ENCODE results near the gene CEP250.
"Not testable (repeated sequence)": the region's sequence is repeated elsewhere in the genome, so short reads cannot be mapped to it uniquely, and the experiment has no call there.

The CEP250 gene

DNA sequence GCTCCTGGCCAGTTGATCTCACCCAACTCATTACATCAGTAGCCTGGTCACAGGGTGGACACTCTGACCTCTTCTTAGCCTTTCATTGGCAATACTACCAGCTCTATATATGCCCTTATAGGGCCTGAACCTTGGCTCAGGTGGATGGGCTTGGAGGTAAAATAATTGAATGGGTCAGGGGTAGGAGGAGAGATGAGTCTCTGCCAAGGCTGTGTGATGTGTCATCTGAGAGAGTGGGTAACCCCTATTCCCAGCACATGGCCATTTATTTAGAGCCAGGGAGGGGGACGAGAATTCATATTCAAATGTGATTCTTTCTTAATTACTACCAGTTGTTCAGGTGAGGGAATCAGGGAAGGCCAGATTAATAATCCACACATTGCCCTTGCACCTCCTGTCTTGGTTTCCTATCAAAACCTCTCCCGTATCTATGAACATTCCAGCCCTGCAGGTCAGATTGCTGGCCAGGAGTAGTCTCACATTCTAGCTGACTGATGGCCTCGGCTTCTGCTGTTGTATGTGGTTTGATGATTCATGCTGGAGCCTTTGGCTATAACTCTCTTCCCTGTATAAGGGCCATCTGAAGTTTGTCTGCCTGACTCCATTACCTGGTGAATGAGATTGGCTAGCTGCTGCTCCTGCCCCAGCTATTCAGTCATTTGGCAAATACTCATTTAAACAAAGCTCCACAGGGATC is 60.7 kb downstream of the CEP250 start:
- no peak for DNase-seq (ENCODE audit: low spot score)
- TF ChIP-seq, protein P1, sequence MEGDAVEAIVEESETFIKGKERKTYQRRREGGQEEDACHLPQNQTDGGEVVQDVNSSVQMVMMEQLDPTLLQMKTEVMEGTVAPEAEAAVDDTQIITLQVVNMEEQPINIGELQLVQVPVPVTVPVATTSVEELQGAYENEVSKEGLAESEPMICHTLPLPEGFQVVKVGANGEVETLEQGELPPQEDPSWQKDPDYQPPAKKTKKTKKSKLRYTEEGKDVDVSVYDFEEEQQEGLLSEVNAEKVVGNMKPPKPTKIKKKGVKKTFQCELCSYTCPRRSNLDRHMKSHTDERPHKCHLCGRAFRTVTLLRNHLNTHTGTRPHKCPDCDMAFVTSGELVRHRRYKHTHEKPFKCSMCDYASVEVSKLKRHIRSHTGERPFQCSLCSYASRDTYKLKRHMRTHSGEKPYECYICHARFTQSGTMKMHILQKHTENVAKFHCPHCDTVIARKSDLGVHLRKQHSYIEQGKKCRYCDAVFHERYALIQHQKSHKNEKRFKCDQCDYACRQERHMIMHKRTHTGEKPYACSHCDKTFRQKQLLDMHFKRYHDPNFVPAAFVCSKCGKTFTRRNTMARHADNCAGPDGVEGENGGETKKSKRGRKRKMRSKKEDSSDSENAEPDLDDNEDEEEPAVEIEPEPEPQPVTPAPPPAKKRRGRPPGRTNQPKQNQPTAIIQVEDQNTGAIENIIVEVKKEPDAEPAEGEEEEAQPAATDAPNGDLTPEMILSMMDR (IDR thresholded peaks at IDR 0.05; ENCODE audit: extremely low read depth, missing control alignments), result no peak

DNA sequence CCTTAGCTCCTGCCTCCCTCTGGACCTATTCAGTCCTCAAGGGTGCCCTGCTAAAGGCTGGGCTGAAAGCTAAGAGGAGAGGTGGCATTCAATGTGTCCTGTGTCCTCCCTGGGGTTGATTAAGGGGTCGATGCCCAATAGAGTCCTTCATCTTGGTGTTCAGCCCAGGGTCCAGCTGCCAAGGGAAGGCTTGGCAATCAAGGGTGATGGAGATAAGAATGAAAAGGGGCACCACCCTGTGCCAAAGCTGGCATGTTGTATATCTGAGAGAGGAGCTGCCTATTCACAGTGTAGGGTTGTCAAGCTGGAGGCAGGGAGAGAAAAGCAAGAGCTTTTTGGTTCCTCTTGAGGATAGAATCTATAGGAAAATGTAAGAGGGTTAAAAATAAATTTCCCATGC is 61.7 kb downstream of the CEP250 start:
- DNase-seq (ENCODE audit: low spot score), result no peak
- TF ChIP-seq, protein P1 (IDR thresholded peaks at IDR 0.05; ENCODE audit: extremely low read depth, missing control alignments), result no peak

DNA sequence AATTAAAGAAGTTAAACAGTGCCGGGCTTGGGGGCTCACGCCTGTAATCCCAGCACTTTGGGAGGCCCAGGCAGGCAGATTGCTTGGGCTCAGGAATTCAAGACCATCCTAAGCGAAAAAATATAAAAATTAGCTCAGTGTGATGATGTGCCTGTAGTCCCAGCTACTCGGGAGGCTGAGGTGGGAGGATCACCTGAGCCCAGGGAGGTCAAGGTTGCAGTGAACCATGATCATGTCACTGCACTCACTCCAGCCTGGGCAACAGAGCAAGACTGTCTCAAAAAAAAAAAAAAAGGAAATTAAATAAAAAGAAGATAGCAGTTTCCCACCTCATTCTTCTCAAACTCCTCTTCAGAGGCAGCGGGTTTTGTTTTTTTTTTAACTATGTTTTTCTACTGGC is 62.4 kb downstream of the CEP250 start:
- not testable (repeated sequence) for DNase-seq (ENCODE audit: low spot score)

DNA sequence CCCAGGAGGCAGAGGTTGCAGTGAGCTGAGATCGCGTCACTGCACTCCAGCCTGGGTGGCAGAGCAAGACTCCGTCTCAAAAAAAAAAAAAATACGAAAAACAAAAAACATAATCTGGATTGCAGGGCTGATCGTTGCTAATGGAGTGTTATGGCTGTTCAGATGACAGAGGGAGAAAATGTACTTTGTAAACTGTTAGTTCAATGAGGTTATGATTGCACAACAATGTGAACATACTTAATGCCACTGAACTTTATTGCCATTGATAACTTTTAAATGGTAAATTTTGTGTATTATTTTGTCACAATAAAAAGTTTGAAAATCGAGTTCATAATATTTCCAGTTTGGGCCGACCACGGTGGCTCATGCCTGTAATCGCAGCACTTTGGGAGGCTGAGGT is 63.6 kb downstream of the CEP250 start:
- TF ChIP-seq, protein P1 (IDR thresholded peaks at IDR 0.05; ENCODE audit: extremely low read depth, missing control alignments), result no peak

DNA sequence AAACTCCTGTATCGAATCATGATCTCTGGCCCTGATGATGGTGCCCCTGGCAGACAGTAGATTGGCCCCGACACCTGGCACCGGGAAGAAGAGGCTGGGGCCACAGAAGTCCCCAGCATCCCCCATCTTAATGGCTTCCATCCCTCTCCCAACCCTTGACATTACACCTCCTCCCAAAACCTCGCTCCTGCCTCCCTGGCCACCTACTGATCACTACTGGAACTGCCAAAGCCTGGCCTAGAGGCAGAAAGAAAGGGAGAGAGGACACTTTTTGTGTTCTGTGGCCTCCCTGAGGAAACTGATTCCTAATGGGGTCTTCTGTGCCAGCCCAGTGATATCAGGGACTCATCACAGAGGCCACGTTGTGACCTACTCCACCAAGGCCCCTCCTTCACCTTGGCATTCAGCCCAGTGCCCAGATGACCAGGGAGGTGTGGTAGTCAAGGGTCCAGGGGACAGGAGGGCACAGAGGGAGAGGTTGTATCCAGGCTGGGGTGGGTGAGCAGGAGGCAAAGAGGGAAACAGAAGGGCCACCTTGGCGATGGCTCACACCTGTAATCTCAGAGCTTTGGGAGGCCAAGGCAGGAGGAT is 68.0 kb downstream of the CEP250 start:
- DNase-seq (ENCODE audit: low spot score), result peak; percentile 41
- TF ChIP-seq, protein P1 (IDR thresholded peaks at IDR 0.05; ENCODE audit: extremely low read depth, missing control alignments), result peak; percentile 40

More for the DNA sequence above, 63.6 kb downstream of the CEP250 start:
- DNase-seq (ENCODE audit: low spot score), result no peak

DNA sequence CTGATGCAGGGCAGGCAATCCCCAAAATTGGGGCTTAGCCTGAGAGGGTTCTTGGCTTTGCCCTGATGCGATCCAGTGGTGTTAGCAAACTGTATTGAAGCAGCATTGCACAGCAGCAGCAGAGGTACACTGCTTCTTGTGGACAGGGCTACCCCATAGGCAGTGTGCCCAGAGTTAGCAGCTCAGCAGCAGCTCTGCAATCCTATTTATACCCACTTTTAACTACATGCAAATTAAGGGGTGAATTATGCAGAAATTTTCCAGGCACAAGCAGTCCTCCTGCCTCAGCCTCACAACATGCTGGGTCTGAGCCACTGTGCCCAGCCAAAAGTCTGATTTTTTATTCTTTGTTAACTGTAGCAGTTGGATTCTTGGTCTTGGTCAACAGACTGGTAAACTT is 70.2 kb downstream of the CEP250 start:
- no peak for DNase-seq (ENCODE audit: low spot score)
- TF ChIP-seq, protein P1 (IDR thresholded peaks at IDR 0.05; ENCODE audit: extremely low read depth, missing control alignments), result no peak

DNA sequence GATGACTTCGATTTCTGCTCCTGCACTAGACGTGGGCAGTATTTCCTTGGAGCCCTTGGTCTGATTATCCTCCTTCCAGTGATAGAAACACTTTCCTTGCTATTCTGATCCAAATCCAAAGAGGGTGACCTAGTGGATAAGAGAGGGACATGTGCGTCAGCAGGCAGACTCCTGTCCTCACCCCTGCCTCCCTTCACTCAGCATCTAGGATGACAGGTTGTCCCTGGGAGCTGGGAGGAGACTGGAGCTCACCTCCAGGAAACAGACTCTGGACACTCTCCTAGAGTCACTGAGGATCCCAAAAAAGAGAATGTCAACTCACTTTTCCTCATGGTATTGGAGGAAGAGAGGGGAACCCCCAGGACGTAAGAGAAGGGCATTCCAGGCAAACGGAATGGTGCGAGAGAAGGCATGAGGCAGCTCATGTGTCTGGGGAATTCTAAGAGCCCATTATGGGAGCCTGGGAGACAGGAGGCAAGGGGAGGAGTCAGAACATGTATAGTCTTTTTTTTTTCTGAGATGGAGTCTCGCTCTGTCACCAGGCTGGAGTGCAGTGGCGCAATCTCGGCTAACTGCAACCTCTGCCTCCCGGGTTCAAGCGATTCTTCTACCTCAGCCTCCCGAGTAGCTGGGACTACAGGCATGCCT is 71.8 kb downstream of the CEP250 start:
- TF ChIP-seq, protein P1 (IDR thresholded peaks at IDR 0.05; ENCODE audit: extremely low read depth, missing control alignments), result no peak
- DNase-seq (ENCODE audit: low spot score), result no peak
